GM19023 (cell line): ENCODE results near the gene PRDM2.

Experiments used
- ATAC-seq: cut with Tn5 transposase; IDR thresholded peaks from one replicate; pipeline ENCODE4 v1.9.1; 2021; ENCODE audit warnings: mild to moderate bottlenecking, moderate library complexity; ENCODE audit not compliant: unreplicated experiment

Gene PRDM2

DNA sequence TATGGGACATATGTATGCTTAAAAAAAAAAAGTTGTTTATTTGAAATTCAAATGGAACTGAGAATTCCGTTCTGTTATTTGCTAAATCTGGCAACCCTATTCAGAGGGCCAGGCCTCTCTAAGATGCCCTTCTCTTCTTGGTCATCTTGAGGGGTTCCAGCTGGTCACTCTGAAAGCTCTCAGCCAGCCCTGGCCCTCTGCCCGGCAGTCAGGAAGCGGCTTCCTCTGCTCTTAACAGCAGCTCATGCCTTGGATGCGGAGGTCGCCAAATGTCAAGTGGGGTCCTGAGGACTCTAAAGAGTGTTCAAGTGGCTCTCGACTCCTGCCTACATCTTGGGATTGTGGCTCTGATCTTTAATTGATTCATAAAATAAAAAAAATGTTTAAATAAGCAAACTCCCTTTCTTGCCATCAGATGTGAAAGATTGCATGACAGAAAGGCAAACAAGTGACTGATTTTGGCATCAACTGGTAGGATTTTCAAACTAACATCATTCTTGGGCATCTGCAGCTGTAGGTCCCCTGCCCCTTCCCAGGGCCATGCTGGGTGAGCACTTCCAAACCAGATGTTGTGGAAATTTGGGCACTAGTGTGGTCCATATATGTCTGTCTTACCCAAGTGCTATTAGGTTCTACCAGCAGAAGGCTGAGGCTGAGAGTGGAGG lies 130.8 kb downstream of the PRDM2 start:
- no peak for ATAC-seq

DNA sequence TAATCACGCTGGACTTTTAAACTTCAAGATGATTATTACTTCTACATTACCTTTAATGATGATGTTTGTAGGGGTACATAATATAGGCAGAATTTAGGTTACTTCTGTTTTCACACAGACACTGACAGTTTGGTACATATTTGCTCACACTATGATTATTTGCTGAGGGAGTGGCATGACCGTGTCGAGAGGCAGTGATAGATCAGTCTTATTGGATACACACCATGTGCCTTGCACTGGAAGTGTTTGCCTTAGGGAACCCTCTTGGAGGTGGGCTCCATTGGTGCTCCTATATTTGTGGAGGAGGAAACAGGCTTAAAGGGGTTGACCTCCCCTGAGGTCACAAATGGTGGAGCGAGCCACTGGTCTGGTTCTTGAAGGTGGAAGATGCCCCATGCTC lies 132.1 kb downstream of the PRDM2 start:
- no peak for ATAC-seq

DNA sequence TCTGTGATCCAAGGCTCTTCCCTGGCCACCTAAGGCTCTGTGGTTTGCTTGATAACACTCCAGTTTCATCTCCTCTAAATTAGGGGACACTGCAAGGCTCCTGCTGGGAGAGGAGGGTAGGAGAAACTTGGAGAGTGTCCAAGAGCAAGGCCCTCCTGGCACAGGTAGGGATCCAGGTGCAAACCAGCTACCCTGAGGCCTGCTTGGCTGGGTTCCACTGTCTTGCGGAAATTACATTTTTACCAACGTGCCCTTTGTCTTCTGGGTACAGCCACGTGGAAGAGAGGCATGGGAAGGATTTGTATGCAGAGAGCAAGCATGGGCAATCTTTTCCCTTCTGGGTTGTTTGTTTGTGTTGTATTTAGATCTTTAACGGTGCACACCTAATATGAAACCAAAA lies 132.5 kb downstream of the PRDM2 start:
- ATAC-seq: no peak

DNA sequence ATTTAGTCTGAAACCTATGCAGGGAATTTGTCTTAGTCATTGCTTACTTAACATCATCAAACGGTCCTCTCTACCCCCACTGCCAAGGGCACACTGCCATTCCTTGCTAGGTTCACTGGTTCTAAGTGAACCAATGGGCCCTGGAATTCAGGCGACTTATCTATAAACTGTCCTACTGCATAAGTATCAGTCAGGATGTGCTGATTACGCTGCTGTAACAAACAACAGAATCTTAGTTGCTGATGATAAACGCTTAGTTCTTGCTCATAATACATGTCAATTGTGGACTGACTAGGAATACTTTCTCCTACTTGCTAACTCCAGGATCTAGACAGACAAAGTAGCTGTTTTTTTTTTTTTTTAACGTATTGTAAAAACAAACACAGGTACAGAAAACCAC lies 136.1 kb downstream of the PRDM2 start:
- ATAC-seq: no peak

DNA sequence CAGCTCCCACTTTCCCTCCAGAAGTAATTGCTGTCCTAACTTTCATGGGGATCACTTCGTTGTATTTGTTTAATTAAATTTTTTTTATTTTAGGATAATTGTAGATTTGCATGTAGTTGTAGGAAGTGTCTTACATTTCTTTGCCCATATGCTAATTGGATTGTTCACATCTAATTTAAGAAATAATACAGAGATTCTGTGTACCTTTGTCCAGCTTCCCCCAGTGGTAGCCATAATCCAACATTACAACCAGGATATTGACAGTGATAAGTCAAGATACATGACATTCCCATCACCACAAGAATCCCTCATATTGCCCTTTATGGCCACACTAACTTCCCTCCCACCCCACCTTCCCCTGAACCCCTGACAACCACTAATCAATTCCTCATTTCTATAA lies 136.6 kb downstream of the PRDM2 start:
- ATAC-seq: no peak

DNA sequence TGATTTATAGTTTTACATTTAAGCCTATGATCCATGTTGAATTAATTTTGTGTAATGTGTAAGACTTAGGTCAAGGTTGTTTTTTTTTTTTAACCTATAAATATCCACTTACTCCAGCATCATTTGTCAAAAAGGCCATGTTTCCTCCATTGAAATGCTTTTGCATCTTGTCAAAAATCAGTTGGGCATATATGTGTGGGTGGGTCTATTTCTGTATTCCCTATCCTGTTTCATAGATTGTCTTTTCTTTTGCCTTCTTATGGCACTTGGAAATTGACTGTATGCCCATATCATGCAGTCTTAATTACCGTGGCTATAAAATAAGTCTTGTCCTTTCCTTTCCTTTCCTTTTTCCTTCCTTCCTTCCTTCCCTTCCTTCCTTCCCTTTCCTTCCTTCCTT lies 138.2 kb downstream of the PRDM2 start:
- no peak for ATAC-seq

DNA sequence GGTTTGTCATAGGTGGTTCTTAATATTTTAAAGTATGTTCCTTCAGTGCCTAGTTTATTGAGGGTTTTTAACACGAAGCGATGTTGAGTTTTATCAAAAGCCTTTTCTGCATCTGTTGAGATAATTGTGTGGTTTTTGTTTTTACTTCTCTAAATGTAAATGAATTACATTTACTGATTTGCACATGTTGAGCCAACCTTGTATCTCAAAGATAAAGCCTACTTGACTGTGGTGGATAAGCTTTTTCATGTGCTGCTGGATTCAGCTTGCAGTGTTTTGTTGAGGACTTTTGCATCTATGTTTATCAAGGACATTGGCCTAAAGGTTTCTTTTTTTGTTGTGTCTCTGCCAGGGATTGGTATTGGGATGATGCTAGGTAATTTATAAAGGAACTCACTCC lies 142.5 kb downstream of the PRDM2 start:
- no peak for ATAC-seq

GRCh38 chr1:13851726-13852125 lies 151.7 kb downstream of the PRDM2 start:
- no peak for ATAC-seq

GRCh38 chr1:13855554-13855953 lies 155.6 kb downstream of the PRDM2 start:
- ATAC-seq: no peak

DNA sequence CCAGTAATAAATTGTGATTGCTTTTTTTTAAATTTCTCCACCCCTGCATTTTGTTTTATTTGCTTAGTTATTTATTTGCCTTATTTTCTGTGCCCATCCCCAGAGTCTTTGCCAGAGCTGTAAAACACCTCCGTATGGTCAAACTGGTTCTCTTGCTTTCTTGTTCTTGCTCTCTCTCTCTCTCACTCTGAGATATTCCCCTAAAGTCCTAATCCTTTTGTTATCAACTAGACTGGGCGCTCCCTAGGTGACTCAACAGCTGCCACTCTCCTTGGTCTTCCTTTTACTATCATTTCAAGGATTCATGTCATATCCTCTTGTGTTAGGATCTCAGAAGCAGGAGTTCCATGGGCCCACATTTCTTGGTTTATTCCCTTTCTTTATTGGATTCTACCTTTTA lies 160.0 kb downstream of the PRDM2 start:
- ATAC-seq: no peak

GRCh38 chr1:13864760-13865159 lies 164.8 kb downstream of the PRDM2 start:
- ATAC-seq: no peak

GRCh38 chr1:13865851-13866250 lies 165.9 kb downstream of the PRDM2 start:
- no peak for ATAC-seq

GRCh38 chr1:13867603-13868002 lies 167.6 kb downstream of the PRDM2 start:
- ATAC-seq: no peak

DNA sequence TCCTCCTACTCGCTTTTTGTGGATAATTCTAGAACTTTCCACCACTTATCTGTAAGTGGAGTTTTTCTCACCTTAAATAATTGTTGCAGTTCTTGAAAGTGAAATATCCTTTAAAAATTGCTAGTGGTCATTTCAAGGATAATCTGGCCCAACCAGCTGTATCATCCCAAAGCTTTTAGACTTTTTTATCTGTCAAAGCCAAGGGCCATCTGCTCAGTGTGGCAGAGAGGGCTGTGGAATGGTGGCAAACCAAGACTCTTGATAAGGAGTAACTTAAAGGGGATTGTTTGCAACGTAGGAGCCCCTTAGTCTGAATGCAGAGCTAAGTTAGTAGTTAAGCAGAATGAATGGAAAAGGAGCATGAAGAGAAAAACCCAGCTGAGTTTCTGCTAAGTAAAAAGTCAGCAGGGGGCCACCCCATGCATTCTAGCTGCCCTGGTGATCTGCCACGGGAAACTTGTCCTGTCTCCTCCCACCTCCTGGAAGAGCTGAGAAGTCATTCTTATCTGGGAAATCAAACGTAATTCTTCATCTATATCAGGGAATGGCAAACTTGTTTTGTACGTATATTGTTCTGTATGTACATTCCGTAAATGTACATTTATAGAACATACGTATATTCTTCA lies 169.3 kb downstream of the PRDM2 start:
- ATAC-seq: no peak

GRCh38 chr1:13871413-13871812 lies 171.4 kb downstream of the PRDM2 start:
- ATAC-seq: no peak

- no peak for ATAC-seq
These were observed 171.9 kb downstream of the PRDM2 start for GRCh38 chr1:13871886-13872285.

- no peak for ATAC-seq
These were observed 173.0 kb downstream of the PRDM2 start for GRCh38 chr1:13873032-13873431.
